ENCODE measurements around the gene PCDHGC3.
A peak's percentile ranks its signal among the peaks of the same experiment; 100 is the strongest.
"Not testable (repeated sequence)": the region's sequence is repeated elsewhere in the genome, so short reads cannot be mapped to it uniquely, and the experiment has no call there.

PCDHGC3 gene

GRCh38 chr5:141475625-141476131 lies at the start of gene PCDHGC3:
Gene PCDHGC3 (plus strand): TSS chr5:141475966. CDS start chr5:141476117, 151 bp downstream.
- peak; percentile 90 for DNase-seq

- DNase-seq = no peak
These were observed 47.9 kb upstream of the PCDHGC3 start for GRCh38 chr5:141427783-141428426.

GRCh38 chr5:141430332-141431113 lies 45.2 kb upstream of the PCDHGC3 start, which contains the start of gene PCDHGA12:
Gene PCDHGA12 (plus strand): TSS chr5:141430507. CDS start chr5:141430760, 253 bp downstream.
- DNase-seq = peak; percentile 7

- no peak for DNase-seq
These were observed 44.5 kb upstream of the PCDHGC3 start for GRCh38 chr5:141431286-141431685.

- DNase-seq = not testable (repeated sequence)
These were observed 43.5 kb upstream of the PCDHGC3 start for GRCh38 chr5:141432308-141432707.

GRCh38 chr5:141432726-141433125 lies 43.0 kb upstream of the PCDHGC3 start:
- not testable (repeated sequence) for DNase-seq

GRCh38 chr5:141434006-141434405 lies 41.8 kb upstream of the PCDHGC3 start:
- no peak for DNase-seq

- DNase-seq = no peak
These were observed 38.5 kb upstream of the PCDHGC3 start for GRCh38 chr5:141437221-141437620.

GRCh38 chr5:141439411-141440141 lies 36.2 kb upstream of the PCDHGC3 start:
- no peak for DNase-seq

GRCh38 chr5:141440341-141440740 lies 35.4 kb upstream of the PCDHGC3 start:
- no peak for DNase-seq

GRCh38 chr5:141441571-141442170 lies 34.1 kb upstream of the PCDHGC3 start:
- DNase-seq = no peak

GRCh38 chr5:141465351-141465750 lies 10.4 kb upstream of the PCDHGC3 start:
- DNase-seq = no peak

GRCh38 chr5:141476132-141476911 lies 556 bp downstream of the PCDHGC3 start:
- DNase-seq = no peak

- no peak for DNase-seq
These were observed 1.3 kb downstream of the PCDHGC3 start for GRCh38 chr5:141477044-141477575.

- DNase-seq = no peak
These were observed 2.0 kb downstream of the PCDHGC3 start for GRCh38 chr5:141477815-141478214.

GRCh38 chr5:141478321-141478945 lies 2.7 kb downstream of the PCDHGC3 start:
- no peak for DNase-seq

GRCh38 chr5:141479776-141480175 lies 4.0 kb downstream of the PCDHGC3 start:
- no peak for DNase-seq

GRCh38 chr5:141483902-141484301 lies 8.1 kb downstream of the PCDHGC3 start:
- no peak for DNase-seq

GRCh38 chr5:141484310-141484640 lies 8.5 kb downstream of the PCDHGC3 start:
- DNase-seq = no peak

GRCh38 chr5:141484641-141485311 lies 9.0 kb downstream of the PCDHGC3 start, which contains the start of gene PCDHGC4:
Gene PCDHGC4 (plus strand): TSS chr5:141485030. CDS start chr5:141485174, 144 bp downstream.
- DNase-seq = peak; percentile 37

All from midbrain (tissue), 1 donor.